ENCODE measurements around the gene RANBP17.

The RANBP17 gene

GRCh38 chr5:171261904-171262303, 400.1 kb downstream of the RANBP17 start:
- Histone ChIP-seq H3K27ac (replicated peaks) (no peak overlapping the region), H3K27me3 (ENCODE audit: insufficient read depth, poor library complexity, severe bottlenecking) (peaks cover 12% of the 10 kb centered on the region), H3K4me3 (replicated peaks; ENCODE audit: insufficient read depth, low read length) (no peak overlapping the region)
- TF ChIP-seq GABPA (IDR thresholded peaks at IDR 0.05; ENCODE audit: low read depth) = no peak
- no peak for TF ChIP-seq SPI1 (IDR thresholded peaks at IDR 0.05; ENCODE audit: borderline replicate concordance, low read depth)
- TF ChIP-seq POLR2AphosphoS5 (IDR thresholded peaks at IDR 0.05; ENCODE audit: low read depth) = no peak
- TF ChIP-seq REST (IDR thresholded peaks at IDR 0.05; ENCODE audit: insufficient replicate concordance, low read depth) = no peak
- TF ChIP-seq CTCF (IDR thresholded peaks at IDR 0.05; ENCODE audit: insufficient read depth, low read length) = no peak
- no peak for DNase-seq (ENCODE audit: low read depth in 1 of 2, low spot score in 1 of 2)

- DNase-seq (ENCODE audit: low read depth in 1 of 2, low spot score in 1 of 2) = no peak
- Histone ChIP-seq H3K27me3 (ENCODE audit: insufficient read depth, poor library complexity, severe bottlenecking) (peaks cover 12% of the 10 kb centered on the region), H3K27ac (replicated peaks) (no peak overlapping the region), H3K4me3 (replicated peaks; ENCODE audit: insufficient read depth, low read length) (no peak overlapping the region)
- TF ChIP-seq REST (IDR thresholded peaks at IDR 0.05; ENCODE audit: insufficient replicate concordance, low read depth) (no peak), GABPA (IDR thresholded peaks at IDR 0.05; ENCODE audit: low read depth) (no peak), POLR2AphosphoS5 (IDR thresholded peaks at IDR 0.05; ENCODE audit: low read depth) (no peak), SPI1 (IDR thresholded peaks at IDR 0.05; ENCODE audit: borderline replicate concordance, low read depth) (no peak), CTCF (IDR thresholded peaks at IDR 0.05; ENCODE audit: insufficient read depth, low read length) (no peak)
These were observed 401.4 kb downstream of the RANBP17 start for GRCh38 chr5:171263181-171263580.

- no peak overlapping the region for H3K27ac ChIP-seq (replicated peaks)
- H3K4me3 ChIP-seq (replicated peaks; ENCODE audit: insufficient read depth, low read length) = no peak overlapping the region
- DNase-seq (ENCODE audit: low read depth in 1 of 2, low spot score in 1 of 2) = no peak
- TF ChIP-seq REST (IDR thresholded peaks at IDR 0.05; ENCODE audit: insufficient replicate concordance, low read depth) (no peak), SPI1 (IDR thresholded peaks at IDR 0.05; ENCODE audit: borderline replicate concordance, low read depth) (no peak), POLR2AphosphoS5 (IDR thresholded peaks at IDR 0.05; ENCODE audit: low read depth) (no peak), CTCF (IDR thresholded peaks at IDR 0.05; ENCODE audit: insufficient read depth, low read length) (no peak), GABPA (IDR thresholded peaks at IDR 0.05; ENCODE audit: low read depth) (no peak)
- peaks cover 12% of the 10 kb centered on the region for H3K27me3 ChIP-seq (ENCODE audit: insufficient read depth, poor library complexity, severe bottlenecking)
These were observed 403.0 kb downstream of the RANBP17 start for GRCh38 chr5:171264843-171265242.

Data from HL-60 (cell line).